Stimulated activated CD4-positive, alpha-beta T cell treated with anti-CD3 and anti-CD28 coated beads, Interleukin-1b, Interleukin-23, amount 100 ng/mL, for 48 hours (primary cell): ENCODE results near the gene USP7.
A peak's percentile ranks its signal among the peaks of the same experiment; 100 is the strongest.
"Not testable (repeated sequence)": the region's sequence is repeated elsewhere in the genome, so short reads cannot be mapped to it uniquely, and the experiment has no call there.

Source experiments
- DNase-seq: peaks from one replicate; pipeline ENCODE4 v3.0.0-alpha.2; 2020

Gene USP7

GRCh38 chr16:8963821-8964441 is at the start of gene USP7:
Gene USP7, minus strand, starts transcription at chr16:8963906. Its CDS starts 621 bp downstream, at chr16:8963285.
- DNase-seq = peak; percentile 91

- DNase-seq = no peak
These were observed 49.8 kb upstream of the USP7 start for GRCh38 chr16:9013508-9013864.

- DNase-seq = no peak
These were observed 49.3 kb upstream of the USP7 start for GRCh38 chr16:9012848-9013507.

- DNase-seq = no peak
These were observed 48.6 kb upstream of the USP7 start for GRCh38 chr16:9012330-9012729.

- peak; percentile 69 for DNase-seq
These were observed 45.0 kb upstream of the USP7 start for GRCh38 chr16:9008601-9009260.

- no peak for DNase-seq
These were observed 43.6 kb upstream of the USP7 start for GRCh38 chr16:9007177-9007794.

GRCh38 chr16:9004183-9004582 is 40.5 kb upstream of the USP7 start:
- no peak for DNase-seq

- no peak for DNase-seq
These were observed 40.1 kb upstream of the USP7 start for GRCh38 chr16:9003763-9004162.

- DNase-seq = no peak
These were observed 39.6 kb upstream of the USP7 start for GRCh38 chr16:9003322-9003721.

GRCh38 chr16:9002042-9002441 is 38.3 kb upstream of the USP7 start:
- DNase-seq = no peak

- no peak for DNase-seq
These were observed 37.0 kb upstream of the USP7 start for GRCh38 chr16:9000664-9001063.

- no peak for DNase-seq
These were observed 36.1 kb upstream of the USP7 start for GRCh38 chr16:8999800-9000199.

- no peak for DNase-seq
These were observed 34.4 kb upstream of the USP7 start for GRCh38 chr16:8998108-8998507.

- no peak for DNase-seq
These were observed 33.2 kb upstream of the USP7 start for GRCh38 chr16:8996891-8997290.

- no peak for DNase-seq
These were observed 26.7 kb upstream of the USP7 start for GRCh38 chr16:8990445-8990844.

GRCh38 chr16:8989099-8989878 is 25.6 kb upstream of the USP7 start:
- no peak for DNase-seq

- DNase-seq = no peak
These were observed 23.1 kb upstream of the USP7 start for GRCh38 chr16:8986818-8987191.

- DNase-seq = no peak
These were observed 22.4 kb upstream of the USP7 start for GRCh38 chr16:8986111-8986510.

- DNase-seq = no peak
These were observed 19.1 kb upstream of the USP7 start for GRCh38 chr16:8982816-8983215.

- not testable (repeated sequence) for DNase-seq
These were observed 18.2 kb upstream of the USP7 start for GRCh38 chr16:8981901-8982300.

- DNase-seq = not testable (repeated sequence)
These were observed 12.5 kb upstream of the USP7 start for GRCh38 chr16:8976189-8976588.

GRCh38 chr16:8975039-8975438 is 11.3 kb upstream of the USP7 start:
- DNase-seq = no peak
